GM18519 (cell line): ENCODE results near the gene ASPN.
A peak's percentile ranks its signal among the peaks of the same experiment; 100 is the strongest.

Experiments used
- ATAC-seq: cut with Tn5 transposase; IDR thresholded peaks from one replicate; pipeline ENCODE4 v1.9.1; 2021; ENCODE audit warnings: mild to moderate bottlenecking, moderate library complexity; ENCODE audit not compliant: unreplicated experiment, low FRiP score

Gene ASPN

GRCh38 chr9:92506184-92506857 lies 24.0 kb upstream of the ASPN start:
- no peak for ATAC-seq

GRCh38 chr9:92504881-92505280 lies 22.6 kb upstream of the ASPN start:
- no peak for ATAC-seq

- no peak for ATAC-seq
These were observed 20.9 kb upstream of the ASPN start for GRCh38 chr9:92503156-92503555.

- no peak for ATAC-seq
These were observed 19.5 kb upstream of the ASPN start for GRCh38 chr9:92501671-92502393.

GRCh38 chr9:92500725-92501124 lies 18.4 kb upstream of the ASPN start:
- no peak for ATAC-seq

- ATAC-seq: no peak
These were observed 17.4 kb upstream of the ASPN start for GRCh38 chr9:92499701-92500100.

- no peak for ATAC-seq
These were observed 14.3 kb upstream of the ASPN start for GRCh38 chr9:92496396-92497176.

GRCh38 chr9:92494856-92495255 lies 12.6 kb upstream of the ASPN start:
- ATAC-seq: no peak

GRCh38 chr9:92493749-92494387 lies 11.6 kb upstream of the ASPN start:
- no peak for ATAC-seq

- ATAC-seq: no peak
These were observed 10.6 kb upstream of the ASPN start for GRCh38 chr9:92492781-92493401.

- no peak for ATAC-seq
These were observed 6.6 kb upstream of the ASPN start for GRCh38 chr9:92488681-92489550.

- no peak for ATAC-seq
These were observed 4.1 kb upstream of the ASPN start for GRCh38 chr9:92486371-92486770.

GRCh38 chr9:92484563-92484962 lies 2.3 kb upstream of the ASPN start:
- no peak for ATAC-seq

- ATAC-seq: no peak
These were observed 1.6 kb upstream of the ASPN start for GRCh38 chr9:92483627-92484545.

- ATAC-seq: no peak
These were observed 499 bp upstream of the ASPN start for GRCh38 chr9:92482805-92483204.

GRCh38 chr9:92480986-92481633 lies 1.2 kb downstream of the ASPN start:
- ATAC-seq: peak; percentile 44

- no peak for ATAC-seq
These were observed 2.0 kb downstream of the ASPN start for GRCh38 chr9:92480291-92480771.

GRCh38 chr9:92479346-92479745 lies 3.0 kb downstream of the ASPN start:
- no peak for ATAC-seq
